CD4-positive, CD25-positive, alpha-beta regulatory T cell (primary cell): ENCODE measurements around the gene ZNF823. TPM values are rescaled to one million over a fixed set of nuclear protein-coding genes. Genes with fewer than 3 reads are reported as not detected.

Source experiments
- ATAC-seq, 2 donors: fragments of 150-1000 bp; cut with Tn5 transposase; one replicate each; pipeline ENCODE4 v1.10.0; 2021; ENCODE audit warnings: low read depth in 2 of 2, moderate number of reproducible peaks in 2 of 2, moderate library complexity in 1 of 2
- DNase-seq, 3 donors: peaks; one replicate each; pipeline versions ENCODE4 v3.0.0 to v3.0.0-alpha.2; 2012 to 2022; ENCODE audit warnings: mixed read lengths in 1 of 3
- H3K27ac ChIP-seq: one replicate; pipeline ENCODE4 v1.7.0; 2013; ENCODE audit warnings: mild to moderate bottlenecking, low read length; ENCODE audit not compliant: insufficient read depth, poor library complexity, severe bottlenecking
- H3K27me3 ChIP-seq: one replicate; pipeline ENCODE4 v1.7.0; 2013; ENCODE audit warnings: low read length; ENCODE audit not compliant: control insufficient read depth, insufficient read depth
- H3K36me3 ChIP-seq: one replicate; pipeline ENCODE4 v1.7.0; 2013; ENCODE audit warnings: mild to moderate bottlenecking, low read length, moderate library complexity; ENCODE audit not compliant: control insufficient read depth, insufficient read depth
- H3K4me1 ChIP-seq: 2 replicates; pipeline ENCODE4 v1.7.0; 2013; ENCODE audit warnings: mild to moderate bottlenecking, low read length; ENCODE audit not compliant: insufficient read depth, control insufficient read depth, poor library complexity, severe bottlenecking
- H3K4me3 ChIP-seq: one replicate; pipeline ENCODE4 v1.7.0; 2013; ENCODE audit warnings: low read depth, mild to moderate bottlenecking, low read length, moderate library complexity
- H3K9me3 ChIP-seq, 2 experiments: 1 replicate in 1 of 2; 2 replicates in 1 of 2; pipeline ENCODE4 v1.7.0; 2013; ENCODE audit warnings: low read length in 2 of 2, mild to moderate bottlenecking in 1 of 2, moderate library complexity in 1 of 2; ENCODE audit not compliant: control insufficient read depth in 2 of 2
- H3K27ac Mint-ChIP-seq, 3 donors: one replicate each; pipeline ENCODE4 v1.8.0; 2020 to 2022; ENCODE audit warnings: mild to moderate bottlenecking in 3 of 3, mixed read lengths in 3 of 3, moderate library complexity in 2 of 3
- H3K27me3 Mint-ChIP-seq: one replicate; pipeline ENCODE4 v1.8.0; 2022; ENCODE audit warnings: mild to moderate bottlenecking, mixed read lengths
- H3K36me3 Mint-ChIP-seq: one replicate; pipeline ENCODE4 v1.8.0; 2020; ENCODE audit warnings: mixed read lengths
- H3K4me1 Mint-ChIP-seq, 4 donors: one replicate each; pipeline ENCODE4 v1.8.0; 2020 to 2022; ENCODE audit warnings: mixed read lengths in 4 of 4, mild to moderate bottlenecking in 1 of 4
- H3K4me3 Mint-ChIP-seq, 4 donors: one replicate each; pipeline ENCODE4 v1.8.0; 2020 to 2022; ENCODE audit warnings: mild to moderate bottlenecking in 4 of 4, mixed read lengths in 4 of 4, moderate library complexity in 3 of 4
- H3K9me3 Mint-ChIP-seq, 7 donors: one replicate each; pipeline ENCODE4 v1.8.0; 2020 to 2022; ENCODE audit warnings: mixed read lengths in 7 of 7, mild to moderate bottlenecking in 3 of 7, moderate library complexity in 2 of 7
- polyA plus RNA-seq, 4 donors: library from polyadenylated mRNA; unstranded; fragments of 300-500 nt; fragmentation: Illumina TruSeq; gene quantifications; one replicate each; pipeline ENCODE4 v1.2.3, GENCODE V29; 2021
- total RNA-seq: library from RNA; stranded (reverse); gene quantifications from one replicate; pipeline ENCODE4 v1.2.3, GENCODE V29; 2022

ZNF823 gene
- total and polyA plus RNA-seq, 5 donors from 2014 or later = 1.6 to 4.8 (median 3.2) TPM

DNA sequence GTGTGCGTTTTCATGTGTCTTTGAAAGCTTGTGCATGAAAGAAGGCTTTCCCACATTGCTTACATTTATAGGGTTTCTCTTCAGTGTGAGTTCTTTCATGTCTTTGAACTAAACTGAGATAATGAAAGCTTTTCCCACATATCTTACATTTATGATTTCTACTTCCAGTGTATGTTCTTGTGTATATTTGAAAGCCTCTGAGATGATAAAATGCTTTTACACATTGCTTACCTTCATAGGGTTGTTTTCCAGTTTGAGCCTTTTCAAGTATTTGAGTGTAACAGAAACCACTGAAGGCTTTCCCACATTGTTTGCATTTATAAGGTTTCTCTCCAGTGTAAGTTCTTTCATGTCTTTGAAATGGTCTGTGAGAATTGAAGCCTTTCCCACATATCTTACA lies 18.2 kb upstream of the ZNF823 start:
- Histone ChIP-seq H3K4me1 (no peaks in the 10 kb centered on the region), H3K27ac (no peak overlapping the region), H3K4me3 (no peak overlapping the region), H3K27me3 (peaks cover 4% of the 10 kb centered on the region), H3K9me3 (peaks cover 31 to 43% of the 10 kb centered on the region in 2 experiments), H3K36me3 (no peaks in the 10 kb centered on the region)
- Mint-ChIP-seq H3K27me3 (peaks cover 8% of the 10 kb centered on the region), H3K4me1 (no peaks in the 10 kb centered on the region), H3K9me3 (peaks cover 4 to 39% (median 22%) of the 10 kb centered on the region in 7 donors), H3K36me3 (no peaks in the 10 kb centered on the region), H3K4me3 (no peak overlapping the region), H3K27ac (no peak overlapping the region)
- DNase-seq = no peak
- ATAC-seq = no peak

DNA sequence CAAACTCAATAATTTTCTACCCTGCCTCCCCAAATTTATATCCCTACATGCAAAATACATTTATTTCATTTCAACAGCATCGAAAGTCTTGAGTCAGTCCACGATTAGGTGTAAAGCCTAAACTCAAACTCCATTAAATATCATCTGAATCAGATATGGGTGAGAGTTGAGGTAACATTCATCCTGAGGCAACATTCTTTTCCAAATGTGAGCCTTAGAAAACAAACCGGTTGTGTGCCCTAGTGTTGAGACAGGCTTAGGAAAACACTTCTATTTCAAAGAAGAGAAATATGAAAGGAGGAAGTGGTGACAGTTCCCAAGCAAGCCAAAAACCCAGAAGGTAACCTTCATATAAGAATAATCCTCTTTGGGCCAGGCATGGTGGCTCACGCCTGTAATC lies 15.9 kb upstream of the ZNF823 start:
- no peaks in the 10 kb centered on the region for H3K36me3 Mint-ChIP-seq
- no peak overlapping the region for H3K4me3 Mint-ChIP-seq
- no peak for ATAC-seq

DNA sequence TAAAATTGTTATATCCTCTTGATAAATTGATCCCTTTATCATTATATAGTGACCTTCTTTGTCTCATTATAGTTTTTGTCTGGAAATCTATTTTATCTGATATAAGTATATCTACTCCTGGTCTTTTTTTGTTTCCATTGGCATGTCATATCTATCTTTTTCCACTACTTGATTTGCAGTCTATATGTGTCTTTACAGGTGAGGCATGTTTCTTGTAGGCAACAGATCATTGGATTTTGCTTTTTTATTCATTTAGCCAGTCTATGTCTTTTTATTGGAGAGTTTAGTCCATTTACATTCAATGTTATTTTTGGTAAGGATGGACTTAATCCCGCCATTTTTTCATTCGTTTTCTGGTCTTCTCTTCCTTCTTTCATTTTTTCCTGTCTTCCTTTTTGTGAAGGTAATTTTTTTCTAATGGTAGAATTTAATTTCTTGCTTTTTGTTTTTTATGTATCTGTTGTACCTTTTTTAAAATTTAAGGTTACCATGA lies 13.5 kb upstream of the ZNF823 start:
- Mint-ChIP-seq H3K9me3 (peaks cover 6 to 61% (median 32%) of the 10 kb centered on the region in 7 donors), H3K27ac (no peak overlapping the region), H3K27me3 (peaks cover 4% of the 10 kb centered on the region), H3K4me3 (no peak overlapping the region), H3K36me3 (no peaks in the 10 kb centered on the region), H3K4me1 (no peaks in the 10 kb centered on the region)
- H3K4me3 ChIP-seq = no peak overlapping the region
- DNase-seq = no peak
- H3K4me1 ChIP-seq = no peaks in the 10 kb centered on the region
- peaks cover 46 to 47% of the 10 kb centered on the region in 2 experiments for H3K9me3 ChIP-seq
- no peak overlapping the region for H3K27ac ChIP-seq
- H3K36me3 ChIP-seq = no peaks in the 10 kb centered on the region
- peaks cover 4% of the 10 kb centered on the region for H3K27me3 ChIP-seq
- no peak for ATAC-seq

More for the DNA sequence above, 15.9 kb upstream of the ZNF823 start:
- H3K4me3 ChIP-seq = no peak overlapping the region
- Mint-ChIP-seq H3K9me3 (peaks cover 6 to 50% (median 30%) of the 10 kb centered on the region in 7 donors), H3K4me1 (no peaks in the 10 kb centered on the region), H3K27me3 (peaks cover 4% of the 10 kb centered on the region), H3K27ac (no peak overlapping the region)
- DNase-seq = no peak
- H3K4me1 ChIP-seq = no peaks in the 10 kb centered on the region
- peaks cover 4% of the 10 kb centered on the region for H3K27me3 ChIP-seq
- peaks cover 37 to 50% of the 10 kb centered on the region in 2 experiments for H3K9me3 ChIP-seq
- no peaks in the 10 kb centered on the region for H3K36me3 ChIP-seq
- H3K27ac ChIP-seq = no peak overlapping the region

DNA sequence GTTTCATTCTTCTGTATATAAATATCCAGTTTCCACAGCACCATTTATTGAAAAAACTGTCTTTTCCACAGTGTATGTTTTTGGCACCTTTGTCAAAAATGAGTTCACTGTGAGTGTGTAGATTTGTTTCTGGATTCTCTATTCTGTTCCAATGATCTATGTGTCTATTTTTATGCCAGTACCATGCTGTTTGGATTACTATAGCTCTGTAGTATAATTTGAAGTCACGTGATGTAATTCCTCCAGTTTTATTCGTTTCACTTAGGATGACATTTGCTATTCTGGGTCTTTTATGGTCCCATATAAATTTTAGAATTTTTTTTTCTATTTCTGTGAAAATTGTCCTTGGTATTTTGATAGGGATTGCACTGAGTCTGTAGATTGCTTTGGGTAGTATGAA lies 11.0 kb upstream of the ZNF823 start:
- DNase-seq (no peak), ATAC-seq (no peak)
- Mint-ChIP-seq H3K27ac (no peak overlapping the region), H3K4me1 (no peaks in the 10 kb centered on the region), H3K36me3 (no peaks in the 10 kb centered on the region), H3K9me3 (peaks cover 5 to 52% (median 26%) of the 10 kb centered on the region in 7 donors), H3K4me3 (no peak overlapping the region), H3K27me3 (peaks cover 8% of the 10 kb centered on the region)
- Histone ChIP-seq H3K27ac (no peak overlapping the region), H3K9me3 (peaks cover 27 to 35% of the 10 kb centered on the region in 2 experiments), H3K4me1 (no peaks in the 10 kb centered on the region), H3K4me3 (no peak overlapping the region), H3K27me3 (peaks cover 4% of the 10 kb centered on the region), H3K36me3 (no peaks in the 10 kb centered on the region)

DNA sequence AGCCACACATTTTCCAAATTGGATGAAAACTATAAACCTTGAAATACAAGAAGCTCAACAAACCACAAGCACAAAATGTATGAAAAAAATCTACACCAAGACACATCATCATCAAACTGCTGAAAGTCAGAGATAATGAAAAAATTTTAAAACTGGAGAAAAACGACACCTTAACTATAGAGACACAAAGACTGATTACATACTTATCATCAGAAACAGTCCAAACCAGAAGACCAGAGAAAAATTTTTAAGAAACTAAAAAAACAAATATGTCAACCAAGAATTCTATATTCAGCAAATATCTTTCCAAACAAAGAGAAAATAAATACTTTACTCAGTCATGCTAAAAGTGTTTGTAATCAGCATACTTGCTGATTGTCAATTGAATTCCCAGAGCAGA lies 8.5 kb upstream of the ZNF823 start:
- ATAC-seq = no peak
- Histone ChIP-seq H3K36me3 (no peaks in the 10 kb centered on the region), H3K27me3 (no peaks in the 10 kb centered on the region), H3K9me3 (peaks cover 16 to 22% of the 10 kb centered on the region in 2 experiments), H3K27ac (no peak overlapping the region), H3K4me1 (no peaks in the 10 kb centered on the region), H3K4me3 (no peak overlapping the region)
- Mint-ChIP-seq H3K27me3 (peaks cover 12% of the 10 kb centered on the region), H3K27ac (peak overlapping the region in 1 of 3 donors; percentile 16), H3K9me3 (peaks cover 4 to 47% (median 20%) of the 10 kb centered on the region in 7 donors), H3K4me3 (no peak overlapping the region), H3K36me3 (no peaks in the 10 kb centered on the region), H3K4me1 (no peaks in the 10 kb centered on the region)
- DNase-seq = no peak

DNA sequence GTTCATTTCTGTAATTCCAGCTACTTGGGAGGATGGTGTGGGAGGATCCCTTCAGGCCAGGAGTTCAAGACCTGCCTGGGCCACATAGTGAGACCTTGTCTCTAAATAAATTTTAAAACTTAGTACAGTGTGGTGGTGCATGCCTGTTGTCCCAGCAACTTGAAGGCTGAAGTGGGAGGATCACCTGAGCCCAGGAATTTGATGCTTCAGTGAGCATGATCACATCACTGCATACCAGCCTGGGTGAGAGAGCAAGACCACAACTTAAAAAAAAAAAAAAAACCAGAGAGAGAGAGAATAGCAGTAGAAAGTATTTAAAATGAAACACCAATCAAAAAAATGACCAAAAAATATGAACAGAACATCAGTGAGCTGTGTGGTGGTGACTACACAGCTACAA lies 7.1 kb upstream of the ZNF823 start:
- Histone ChIP-seq H3K27me3 (no peaks in the 10 kb centered on the region), H3K4me1 (no peaks in the 10 kb centered on the region), H3K27ac (no peak overlapping the region), H3K9me3 (peaks cover 6 to 18% of the 10 kb centered on the region in 2 experiments), H3K4me3 (no peak overlapping the region), H3K36me3 (no peaks in the 10 kb centered on the region)
- H3K4me3 Mint-ChIP-seq = no peak overlapping the region
- no peaks in the 10 kb centered on the region for H3K4me1 Mint-ChIP-seq
- ATAC-seq (no peak), DNase-seq (no peak)
- H3K27me3 Mint-ChIP-seq = peaks cover 14% of the 10 kb centered on the region
- no peaks in the 10 kb centered on the region for H3K36me3 Mint-ChIP-seq
- peaks cover 0 to 35% (median 15%) of the 10 kb centered on the region in 7 donors for H3K9me3 Mint-ChIP-seq
- H3K27ac Mint-ChIP-seq = no peak overlapping the region

DNA sequence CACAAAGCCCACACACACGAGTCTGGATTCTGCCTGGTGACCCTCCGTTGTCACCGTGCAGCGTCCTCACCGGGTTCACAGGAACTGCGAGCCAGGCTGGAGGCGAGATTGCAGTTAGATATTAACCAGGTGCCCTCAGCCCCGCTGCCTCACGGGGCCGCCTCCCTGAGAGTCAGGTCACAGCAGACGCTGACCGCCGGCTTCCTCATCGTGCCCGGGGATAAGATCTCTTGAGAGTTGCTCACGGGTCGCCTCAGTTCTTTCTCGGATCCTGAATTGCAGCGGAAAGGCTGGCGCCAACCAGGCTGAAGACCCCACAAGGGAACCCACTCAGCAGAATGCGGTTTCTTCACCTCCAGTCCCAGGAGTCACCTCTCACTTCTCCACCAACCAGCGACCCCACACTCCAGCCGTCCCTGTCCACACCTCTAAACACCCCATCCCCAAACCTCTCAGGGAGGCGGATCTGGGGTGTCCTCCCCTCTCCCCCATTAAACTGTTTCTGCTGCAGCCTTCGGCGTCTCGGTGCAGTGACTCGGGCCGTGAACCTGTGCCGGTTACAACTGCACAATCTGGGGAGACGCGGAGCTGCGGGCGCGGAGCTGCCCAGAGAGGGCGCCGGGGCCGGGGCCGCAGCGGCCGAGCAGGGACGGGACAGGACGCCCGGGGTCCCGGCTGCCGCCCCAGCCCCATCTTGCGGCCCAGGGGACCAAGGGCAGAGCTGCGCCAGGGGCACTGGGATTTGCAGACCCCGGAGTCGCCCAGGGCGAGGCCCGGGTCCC lies 591 bp downstream of the ZNF823 start:
- peak overlapping the region; percentile 81 for H3K4me3 ChIP-seq
- H3K36me3 ChIP-seq = no peaks in the 10 kb centered on the region
- peaks cover 6 to 34% (median 19%) of the 10 kb centered on the region in 4 donors for H3K4me1 Mint-ChIP-seq
- no peaks in the 10 kb centered on the region for H3K9me3 ChIP-seq
- peak overlapping the region; percentile 83 to 99 (median 99) for H3K4me3 Mint-ChIP-seq
- peaks cover 4% of the 10 kb centered on the region for H3K36me3 Mint-ChIP-seq
- H3K27ac ChIP-seq = peak overlapping the region; percentile 33
- DNase-seq = peak; percentile 2 to 51 (median 35)
- peaks cover 10% of the 10 kb centered on the region for H3K27me3 Mint-ChIP-seq
- peaks cover 0 to 8% (median 0%) of the 10 kb centered on the region in 7 donors for H3K9me3 Mint-ChIP-seq
- ATAC-seq = peak; percentile 32 to 40
- peaks cover 18% of the 10 kb centered on the region for H3K4me1 ChIP-seq
- no peaks in the 10 kb centered on the region for H3K27me3 ChIP-seq
- peak overlapping the region; percentile 86 to 94 (median 93) for H3K27ac Mint-ChIP-seq
